SIG-M5 treated with dmso at 0.1 percent for 504 hours (cell line): ENCODE data around the gene DENND5A.
"Not testable (repeated sequence)": the region's sequence is repeated elsewhere in the genome, so short reads cannot be mapped to it uniquely, and the experiment has no call there.

Experiments
- DNase-seq: peaks from one replicate; lab custom pipeline; 2025; ENCODE audit not compliant: unreplicated experiment; lab: John Stamatoyannopoulos, UW

Gene DENND5A

DNA sequence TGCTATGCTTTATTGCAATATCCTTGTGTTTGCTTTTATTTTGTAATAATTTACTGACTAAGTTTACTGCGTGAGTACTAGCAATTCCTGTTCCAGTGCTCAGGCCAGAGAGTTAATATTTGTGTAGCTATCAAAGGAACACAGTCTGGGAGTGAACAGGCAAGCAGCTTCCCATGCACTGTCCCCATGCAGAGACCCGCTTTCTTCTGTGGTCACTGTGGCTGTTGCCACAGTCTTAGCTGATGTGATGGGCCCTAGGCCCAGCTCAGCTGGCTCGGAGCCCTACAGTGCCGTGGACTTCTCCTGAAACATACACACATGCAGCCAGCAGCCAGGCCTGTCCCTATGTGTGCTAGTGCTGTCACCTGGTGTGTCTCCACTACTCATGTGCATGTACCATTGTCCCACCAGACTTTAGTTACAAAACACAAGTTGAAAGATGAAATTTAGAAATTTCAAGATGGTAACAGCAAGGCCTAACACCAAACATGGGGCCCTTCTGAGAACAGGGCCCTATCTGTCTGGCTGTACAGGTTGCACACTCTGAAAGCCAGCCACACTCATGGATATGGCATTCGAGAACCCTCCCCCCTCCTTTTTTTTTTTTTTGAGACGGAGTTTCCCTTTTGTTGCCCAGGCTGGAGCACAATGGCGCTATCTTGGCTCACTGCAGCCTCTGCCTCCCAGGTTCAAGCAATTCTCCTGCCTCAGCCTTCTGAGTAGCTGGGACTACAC is 161.4 kb downstream of the DENND5A start:
- peak; percentile 24 for DNase-seq

DNA sequence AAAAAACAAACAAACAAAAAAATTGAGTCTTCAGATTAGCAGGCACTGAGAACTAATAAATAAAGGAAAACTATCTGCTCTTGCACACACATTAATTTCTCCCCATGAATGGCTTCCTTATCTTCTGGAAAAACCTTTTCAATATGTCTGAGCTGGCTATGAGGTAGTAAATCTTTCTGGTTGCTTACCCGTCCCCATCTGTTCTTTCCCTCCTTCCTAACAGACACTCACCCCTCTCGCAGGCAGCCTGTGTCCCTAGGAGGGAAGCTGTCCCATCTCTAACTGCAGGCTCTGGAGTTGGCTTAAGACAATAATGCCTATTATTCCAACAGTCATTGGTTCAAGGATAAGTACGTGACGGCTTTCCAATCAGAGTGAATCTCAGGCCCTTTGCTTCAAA is 165.5 kb downstream of the DENND5A start:
- no peak for DNase-seq

DNA sequence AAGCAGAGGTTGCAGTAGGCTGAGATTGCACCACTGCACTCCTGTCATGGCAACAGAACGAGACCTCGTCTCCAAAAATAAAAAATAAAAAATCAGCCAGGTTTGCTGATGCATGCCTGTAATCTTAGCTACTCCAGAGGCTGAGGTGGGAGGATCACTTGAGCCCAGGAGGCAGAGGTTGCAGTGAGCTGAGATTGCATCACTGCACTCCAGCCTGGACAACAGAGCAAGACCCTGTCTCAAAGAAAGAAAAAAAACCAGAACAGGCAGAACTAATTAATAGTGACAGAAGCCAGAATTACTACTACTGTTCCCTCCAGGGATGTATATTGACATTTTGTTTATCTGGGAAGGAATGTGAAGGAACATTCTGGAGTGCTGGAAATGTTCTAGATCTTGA is 166.7 kb downstream of the DENND5A start:
- not testable (repeated sequence) for DNase-seq

DNA sequence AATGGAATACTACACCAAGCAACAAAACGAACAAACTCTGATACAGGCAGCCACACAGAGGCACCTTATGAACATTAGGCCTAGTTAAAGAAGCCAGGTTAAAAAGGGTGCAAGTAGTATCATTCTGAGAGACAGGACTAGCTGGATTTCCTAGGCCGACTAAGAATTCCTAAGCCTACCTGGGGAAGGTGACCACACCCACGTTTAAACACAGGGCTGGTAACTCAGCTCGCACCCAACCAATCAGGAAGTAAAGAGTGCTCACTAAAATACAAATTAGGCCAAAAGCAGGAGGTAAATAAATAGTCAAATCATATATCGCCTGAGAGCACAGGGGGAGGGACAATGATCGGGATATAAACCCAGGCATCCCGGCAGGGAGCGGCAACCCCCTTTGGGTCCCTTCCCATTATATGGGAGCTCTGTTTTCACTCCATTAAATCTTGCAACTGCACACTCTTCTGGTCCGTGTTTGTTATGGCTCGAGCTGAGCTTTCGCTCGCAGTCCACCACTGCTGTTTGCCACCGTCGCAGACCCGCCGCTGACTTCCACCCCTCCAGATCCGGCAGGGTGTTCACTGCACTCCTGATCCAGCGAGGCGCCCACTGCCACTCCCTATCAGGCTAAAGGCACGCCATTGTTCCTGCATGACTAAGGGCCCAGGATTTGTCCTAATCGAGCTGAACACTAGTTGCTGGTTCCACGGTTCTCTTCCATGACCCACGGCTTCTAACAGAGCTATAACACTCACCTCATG is 167.8 kb downstream of the DENND5A start:
- DNase-seq, result not testable (repeated sequence)

DNA sequence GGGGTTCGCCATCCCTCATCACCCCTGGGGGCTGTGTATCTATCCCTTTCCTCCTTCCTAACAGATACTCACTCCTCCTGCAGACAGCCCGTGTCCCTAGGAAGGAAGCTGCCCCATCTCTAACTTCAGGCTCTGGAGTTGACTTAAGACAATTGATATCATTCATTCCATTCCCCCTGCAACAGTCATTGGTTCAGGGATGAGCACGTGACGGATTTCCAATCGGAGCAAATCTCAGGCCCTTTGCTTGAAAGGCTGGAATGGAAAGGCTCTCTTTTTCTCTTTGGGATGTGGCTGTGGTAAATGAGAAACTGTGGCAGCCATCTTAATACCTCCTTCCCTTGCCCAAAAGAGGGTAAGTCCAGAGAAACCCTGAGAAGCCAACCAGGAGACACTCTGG is 168.7 kb downstream of the DENND5A start:
- DNase-seq, result no peak

DNA sequence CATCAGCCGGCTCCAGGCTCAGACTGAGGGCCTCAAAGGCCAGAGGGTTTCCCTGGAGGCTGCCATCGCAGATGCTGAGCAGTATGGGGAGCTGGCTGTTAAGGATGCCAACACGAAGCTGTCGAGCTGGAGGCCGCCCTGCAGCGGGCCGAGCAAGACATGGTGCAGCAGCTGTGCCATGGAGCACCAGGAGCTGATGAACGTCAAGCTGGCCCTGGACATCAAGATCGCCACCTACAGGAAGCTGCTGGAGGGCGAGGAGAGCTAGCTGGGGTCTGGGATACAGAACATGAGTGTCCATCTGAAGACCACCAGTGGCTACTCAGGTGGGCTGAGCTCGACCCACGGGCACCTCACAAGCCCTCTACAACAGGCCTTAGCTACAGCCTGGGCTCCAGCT is 169.7 kb downstream of the DENND5A start:
- no peak for DNase-seq

DNA sequence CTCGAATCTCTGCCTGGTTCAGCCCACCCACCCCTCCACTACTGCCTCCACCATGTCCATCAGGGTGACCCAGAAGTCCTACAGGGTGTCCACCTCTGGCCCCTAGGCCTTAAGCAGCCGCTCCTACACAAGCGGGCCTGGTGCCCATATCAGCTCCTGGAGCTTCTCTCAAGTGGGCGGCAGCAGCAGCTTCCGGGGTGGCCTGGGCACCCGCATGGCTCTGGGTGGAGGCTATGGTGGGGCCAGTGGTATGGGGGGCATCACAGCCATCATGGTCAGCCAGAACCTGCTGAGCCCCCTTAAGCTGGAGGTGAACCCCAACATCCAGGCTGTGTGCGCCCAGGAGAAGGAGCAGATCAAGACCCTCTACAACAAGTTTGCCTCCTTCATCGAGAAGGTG is 170.7 kb downstream of the DENND5A start:
- no peak for DNase-seq

GRCh38 chr11:9092853-9093778 is 172.0 kb downstream of the DENND5A start:
- peak; percentile 32 for DNase-seq

GRCh38 chr11:9092072-9092471 is 173.1 kb downstream of the DENND5A start:
- DNase-seq, result no peak

DNA sequence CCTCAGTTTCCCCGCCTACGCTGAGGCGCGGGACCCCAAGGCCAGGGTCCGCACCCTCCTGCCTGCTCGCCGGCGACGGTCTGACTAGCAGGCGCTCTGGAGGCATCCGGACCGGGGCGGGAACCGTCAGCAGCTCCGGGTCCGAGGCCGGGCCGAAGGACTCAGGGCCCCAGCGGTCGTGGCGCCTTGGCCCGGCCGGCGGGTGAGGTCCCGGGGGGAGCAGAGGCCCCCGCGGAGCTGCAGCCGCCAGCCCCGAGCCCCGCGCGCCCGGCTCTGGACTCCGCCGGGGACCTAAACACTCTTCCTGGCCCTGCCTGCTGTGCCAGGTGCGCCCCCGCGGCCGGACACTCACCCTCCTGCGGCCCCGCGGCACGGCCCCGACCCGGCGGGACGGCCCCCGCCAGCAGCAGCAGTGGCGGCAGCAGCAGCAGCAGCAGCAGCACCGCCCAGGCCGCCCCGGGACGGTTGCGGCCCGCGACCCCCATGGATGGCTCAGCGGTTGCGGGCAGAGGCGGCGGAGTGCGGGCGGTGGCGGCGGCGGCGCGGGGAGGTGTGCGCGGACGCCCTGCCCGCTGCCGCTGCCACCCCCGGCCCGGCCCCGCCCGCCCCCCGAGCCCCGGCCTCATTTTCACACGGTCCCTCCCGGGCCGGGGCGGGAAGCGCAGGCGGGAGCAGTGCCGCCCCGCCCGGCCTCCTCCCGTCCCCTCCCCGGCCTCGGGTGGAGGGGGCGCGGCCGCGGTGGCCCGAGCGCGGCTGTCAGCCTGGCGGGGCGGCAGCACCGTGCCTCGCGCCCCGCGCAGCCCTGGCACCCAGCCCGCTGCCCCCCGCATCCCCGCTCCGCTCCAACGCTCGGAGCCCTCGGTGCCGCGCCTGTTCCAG is 173.9 kb downstream of the DENND5A start, which contains the start of gene SCUBE2:
Gene SCUBE2 (minus strand): TSS at position 556 of the 879 bp plus-strand sequence. CDS start 71 bp downstream, at position 485.
- DNase-seq, result no peak

DNA sequence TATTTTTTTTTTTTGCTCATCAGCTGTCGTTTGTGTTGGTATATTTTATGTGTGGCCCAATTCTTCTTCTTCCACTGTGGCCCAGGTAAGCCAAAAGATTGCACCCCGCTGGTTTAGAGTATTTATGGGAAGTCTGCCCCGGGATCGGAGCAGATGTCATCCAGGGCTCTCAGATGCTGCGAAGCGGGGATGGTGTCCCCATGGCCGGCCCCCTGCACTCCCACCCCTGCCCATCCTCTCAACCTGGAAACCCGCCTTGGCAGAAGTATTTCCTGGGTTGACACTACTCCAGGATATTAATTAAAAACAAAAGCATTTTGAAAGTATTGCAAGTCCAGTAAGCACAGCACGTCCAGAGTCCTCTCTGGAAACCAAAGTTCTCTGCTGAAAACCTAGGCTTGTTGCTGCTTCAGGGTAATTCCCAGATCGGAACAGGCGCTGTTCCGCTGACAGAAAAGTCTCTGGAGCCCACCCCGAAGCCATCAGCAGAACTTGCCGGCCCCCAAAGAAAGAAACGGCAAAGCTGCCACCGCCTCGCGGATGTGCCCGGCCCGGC is 174.6 kb downstream of the DENND5A start:
- no peak for DNase-seq

DNA sequence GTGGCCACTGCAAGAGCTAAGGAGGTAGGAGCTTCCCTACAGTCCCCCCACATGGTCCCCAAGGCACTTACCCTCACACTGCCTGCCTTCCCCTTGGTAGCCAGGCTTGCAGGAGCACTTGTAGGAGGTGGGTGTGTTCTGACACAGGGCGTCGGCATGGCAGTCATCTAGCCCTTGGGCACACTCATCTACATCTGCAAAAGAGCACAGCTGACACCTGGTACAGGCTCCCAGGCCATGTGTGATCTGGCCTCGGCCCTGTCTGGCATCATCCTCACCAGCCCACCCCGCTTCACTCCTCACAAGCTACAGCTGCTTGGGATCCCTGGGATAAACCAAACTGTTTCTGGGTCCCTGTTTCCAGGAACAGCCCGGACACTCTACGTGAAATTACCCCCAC is 175.5 kb downstream of the DENND5A start:
- DNase-seq, result no peak

DNA sequence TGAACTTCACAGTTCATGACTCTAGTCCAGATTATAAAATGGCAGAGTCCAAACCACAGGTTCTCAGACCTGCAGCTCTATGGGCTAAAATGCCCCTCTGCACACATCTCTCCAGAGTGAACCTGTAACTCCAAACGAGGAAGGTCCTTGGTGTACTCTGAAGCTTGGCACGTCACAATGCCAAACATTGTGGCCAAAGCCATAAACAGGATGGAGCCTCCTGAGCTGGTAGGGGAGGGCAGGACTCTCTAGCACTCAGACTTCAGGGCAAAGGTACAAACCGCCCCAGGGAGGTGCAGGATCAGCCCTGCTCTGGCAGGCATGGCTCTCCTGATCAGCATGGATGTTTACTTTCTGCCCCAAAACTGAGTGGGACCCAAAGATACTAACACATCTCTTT is 176.1 kb downstream of the DENND5A start:
- DNase-seq, result no peak
